Adrenal gland (tissue), 5 donors: ENCODE results near the gene MYOM3.

Experiments
- CTCF ChIP-seq, 6 experiments: fragments of 450-650 bp in 4 of 6; fragments of 200-600 bp in 2 of 6; sonication (generic) in 1 of 6; IDR thresholded peaks; 1 replicate in 5 of 6; 2 replicates in 1 of 6; pipeline versions ENCODE4 v1.5.1 to v1.8.0; 2016 to 2021; ENCODE audit warnings: antibody characterized with exemption in 6 of 6, mild to moderate bottlenecking in 2 of 6, moderate library complexity in 1 of 6
- POLR2A ChIP-seq, 2 donors: fragments of 450-650 bp; IDR thresholded peaks; one replicate each; pipeline ENCODE4 v1.6.1; 2017; ENCODE audit warnings: antibody characterized with exemption in 2 of 2, mild to moderate bottlenecking in 2 of 2, moderate library complexity in 1 of 2
- donor health status: DM: no; HTN: no; CAD: no.

GRCh38 chr1:24147194-24147593 lies 35.3 kb upstream of the MYOM3 start:
- TF ChIP-seq CTCF (IDR thresholded peaks at IDR 0.05) = no peak
- TF ChIP-seq POLR2A (IDR thresholded peaks at IDR 0.05) = no peak
